Ascending aorta (tissue), 2 donors: ENCODE data around the gene TRIM14. TPM values are rescaled to one million over a fixed set of nuclear protein-coding genes. Genes with fewer than 3 reads are reported as not detected.
A peak's percentile ranks its signal among the peaks of the same experiment; 100 is the strongest.
"Not testable (repeated sequence)": the region's sequence is repeated elsewhere in the genome, so short reads cannot be mapped to it uniquely, and the experiment has no call there.

Experiments used
- DNase-seq, 2 donors: peaks; one replicate each; pipeline ENCODE4 v3.0.0-alpha.2; 2019; ENCODE audit warnings: low spot score in 2 of 2
- H3K27ac ChIP-seq, 2 donors: fragments of 200-600 bp; sonication (generic); one replicate each; pipeline ENCODE4 v1.5.1; 2016 to 2017; ENCODE audit warnings: mild to moderate bottlenecking in 1 of 2
- H3K27me3 ChIP-seq: fragments of 200-600 bp; sonication (generic); one replicate; pipeline ENCODE4 v1.5.1; 2017
- H3K36me3 ChIP-seq, 2 donors: fragments of 200-600 bp; sonication (generic); one replicate each; pipeline ENCODE4 v1.5.1; 2016
- H3K4me1 ChIP-seq, 2 donors: fragments of 200-600 bp; sonication (generic); one replicate each; pipeline ENCODE4 v1.5.1; 2016 to 2017; ENCODE audit warnings: mild to moderate bottlenecking in 1 of 2
- H3K4me3 ChIP-seq, 2 donors: fragments of 200-600 bp; sonication (generic); one replicate each; pipeline ENCODE4 v1.5.1; 2016 to 2017; ENCODE audit warnings: mild to moderate bottlenecking in 1 of 2
- H3K9me3 ChIP-seq, 2 donors: fragments of 200-600 bp; sonication (generic); one replicate each; pipeline ENCODE4 v1.5.1; 2016
- intact Hi-C: fragments of 100-400 bp; cut with DNase I; formaldehyde crosslinking; loops from one replicate; pipeline ENCODE4 v1.15.1; 2023
- total RNA-seq: library from RNA; depleted of rRNA; stranded (reverse); fragments of >200 nt; gene quantifications from one replicate; pipeline ENCODE4 v1.1.0, GENCODE V29; 2016
- TF ChIP-seq, protein P1 (sequence below), 3 experiments: fragments of 200-600 bp in 2 of 3; fragments of 450-650 bp in 1 of 3; sonication (generic) in 2 of 3; IDR thresholded peaks; one replicate each; pipeline ENCODE4 v1.5.1; 2016 to 2019; ENCODE audit warnings: antibody characterized with exemption in 3 of 3, mild to moderate bottlenecking in 1 of 3, moderate library complexity in 1 of 3

The TRIM14 gene
- total RNA-seq, 1 donor from 2014 or later: 16.1 TPM

DNA sequence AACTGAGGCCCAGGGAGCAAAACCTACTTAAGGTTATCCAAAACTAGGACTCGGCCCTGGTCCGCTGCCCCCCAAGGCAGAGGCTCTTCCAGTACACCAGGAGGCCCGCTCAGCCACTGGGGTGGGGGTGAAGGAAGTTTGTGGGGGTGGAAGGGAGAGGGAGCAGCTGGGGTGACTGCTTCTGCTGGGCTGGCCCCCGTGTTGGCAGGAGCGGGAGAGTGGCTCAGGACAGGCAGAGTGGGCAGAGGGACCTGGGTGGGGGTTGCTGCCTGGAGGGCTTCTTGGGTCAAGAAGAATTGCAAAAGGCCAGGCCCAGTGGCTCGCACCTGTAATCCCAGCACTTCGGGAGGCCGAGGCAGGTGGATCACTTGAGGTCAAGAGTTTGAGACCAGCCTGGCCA, 8.2 kb upstream of the TRIM14 start:
- no peaks in the 10 kb centered on the region for H3K9me3 ChIP-seq
- no peaks in the 10 kb centered on the region for H3K36me3 ChIP-seq
- H3K27me3 ChIP-seq: no peaks in the 10 kb centered on the region
- intact Hi-C loops: no loop called here
- DNase-seq: no peak
- H3K4me1 ChIP-seq: no peaks in the 10 kb centered on the region
- TF ChIP-seq, protein P1, sequence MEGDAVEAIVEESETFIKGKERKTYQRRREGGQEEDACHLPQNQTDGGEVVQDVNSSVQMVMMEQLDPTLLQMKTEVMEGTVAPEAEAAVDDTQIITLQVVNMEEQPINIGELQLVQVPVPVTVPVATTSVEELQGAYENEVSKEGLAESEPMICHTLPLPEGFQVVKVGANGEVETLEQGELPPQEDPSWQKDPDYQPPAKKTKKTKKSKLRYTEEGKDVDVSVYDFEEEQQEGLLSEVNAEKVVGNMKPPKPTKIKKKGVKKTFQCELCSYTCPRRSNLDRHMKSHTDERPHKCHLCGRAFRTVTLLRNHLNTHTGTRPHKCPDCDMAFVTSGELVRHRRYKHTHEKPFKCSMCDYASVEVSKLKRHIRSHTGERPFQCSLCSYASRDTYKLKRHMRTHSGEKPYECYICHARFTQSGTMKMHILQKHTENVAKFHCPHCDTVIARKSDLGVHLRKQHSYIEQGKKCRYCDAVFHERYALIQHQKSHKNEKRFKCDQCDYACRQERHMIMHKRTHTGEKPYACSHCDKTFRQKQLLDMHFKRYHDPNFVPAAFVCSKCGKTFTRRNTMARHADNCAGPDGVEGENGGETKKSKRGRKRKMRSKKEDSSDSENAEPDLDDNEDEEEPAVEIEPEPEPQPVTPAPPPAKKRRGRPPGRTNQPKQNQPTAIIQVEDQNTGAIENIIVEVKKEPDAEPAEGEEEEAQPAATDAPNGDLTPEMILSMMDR (IDR thresholded peaks at IDR 0.05): no peak
- H3K27ac ChIP-seq: no peak overlapping the region
- H3K4me3 ChIP-seq: no peak overlapping the region

GRCh38 chr9:98124637-98125426, 5.8 kb upstream of the TRIM14 start:
- Histone ChIP-seq H3K27me3 (no peaks in the 10 kb centered on the region), H3K27ac (no peak overlapping the region), H3K9me3 (no peaks in the 10 kb centered on the region), H3K36me3 (no peaks in the 10 kb centered on the region), H3K4me1 (no peaks in the 10 kb centered on the region), H3K4me3 (no peak overlapping the region)
- intact Hi-C loops: no loop called here
- no peak for DNase-seq
- TF ChIP-seq, protein P1 (IDR thresholded peaks at IDR 0.05): no peak

GRCh38 chr9:98124091-98124490, 5.1 kb upstream of the TRIM14 start:
- H3K36me3 ChIP-seq, intact Hi-C loops, H3K27ac ChIP-seq, H3K27me3 ChIP-seq, H3K4me1 ChIP-seq, H3K4me3 ChIP-seq, H3K9me3 ChIP-seq, DNase-seq: not testable (repeated sequence)

DNA sequence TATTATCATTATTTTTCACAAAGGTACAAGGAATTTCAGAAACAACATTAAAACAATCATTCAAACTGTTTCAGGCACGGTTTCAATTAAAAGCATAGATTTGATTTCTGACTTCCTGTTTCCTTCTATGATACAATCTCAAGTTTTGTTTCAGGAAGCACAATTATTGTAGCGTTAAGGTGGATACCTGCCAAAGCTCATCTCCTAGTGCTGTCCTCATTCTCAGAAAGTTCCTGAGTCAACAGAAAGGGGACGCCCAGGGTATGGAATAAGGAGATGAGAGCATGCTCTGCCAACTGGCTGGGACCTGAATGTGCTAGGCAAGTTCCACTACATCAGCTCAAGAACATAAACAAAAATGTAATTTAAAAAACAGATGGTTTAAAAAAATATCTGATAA, 2.0 kb upstream of the TRIM14 start:
- Histone ChIP-seq H3K27ac (no peak overlapping the region), H3K9me3 (no peaks in the 10 kb centered on the region), H3K4me1 (peaks cover 0 to 3% of the 10 kb centered on the region in 2 donors), H3K36me3 (no peaks in the 10 kb centered on the region), H3K27me3 (no peaks in the 10 kb centered on the region), H3K4me3 (no peak overlapping the region)
- TF ChIP-seq, protein P1 (IDR thresholded peaks at IDR 0.05): no peak
- DNase-seq: no peak
- intact Hi-C loops: no loop called here

- Histone ChIP-seq H3K4me3 (no peak overlapping the region), H3K4me1 (peaks cover 0 to 3% of the 10 kb centered on the region in 2 donors), H3K27ac (no peak overlapping the region), H3K27me3 (no peaks in the 10 kb centered on the region), H3K36me3 (no peaks in the 10 kb centered on the region), H3K9me3 (no peaks in the 10 kb centered on the region)
- intact Hi-C loops: no loop called here
- TF ChIP-seq, protein P1 (IDR thresholded peaks at IDR 0.05): no peak
- DNase-seq: no peak
Measured at GRCh38 chr9:98120476-98120875, 1.5 kb upstream of the TRIM14 start.

- intact Hi-C loops: no loop called here
Measured at GRCh38 chr9:98117984-98118639, 910 bp downstream of the TRIM14 start.

GRCh38 chr9:98117097-98117496, 1.9 kb downstream of the TRIM14 start:
- DNase-seq, H3K27ac ChIP-seq, H3K4me3 ChIP-seq, H3K9me3 ChIP-seq, H3K27me3 ChIP-seq, H3K36me3 ChIP-seq, intact Hi-C loops, H3K4me1 ChIP-seq: not testable (repeated sequence)

More at GRCh38 chr9:98117984-98118639, 910 bp downstream of the TRIM14 start:
- TF ChIP-seq, protein P1 (IDR thresholded peaks at IDR 0.05): no peak
- Histone ChIP-seq H3K4me3 (peak overlapping the region; percentile 68 to 84), H3K9me3 (no peaks in the 10 kb centered on the region), H3K27ac (peak overlapping the region in 1 of 2 donors; percentile 41), H3K4me1 (peaks cover 0 to 3% of the 10 kb centered on the region in 2 donors), H3K36me3 (no peaks in the 10 kb centered on the region), H3K27me3 (no peaks in the 10 kb centered on the region)
- DNase-seq: no peak
